H1 (cell line): ENCODE results near the gene RESP18. TPM values are rescaled to one million over a fixed set of nuclear protein-coding genes. Genes with fewer than 3 reads are reported as not detected.

Source experiments
- BACH1 ChIP-seq: IDR thresholded peaks from 2 replicates; pipeline ENCODE4 v1.6.1; 2012; ENCODE audit warnings: low read length, improper control_type of control experiment
- CEBPB ChIP-seq: IDR thresholded peaks from 2 replicates; pipeline ENCODE4 v1.6.1; 2012; ENCODE audit warnings: low read depth, low read length
- CHD1 ChIP-seq: IDR thresholded peaks from 2 replicates; pipeline ENCODE4 v1.6.1; 2012; ENCODE audit warnings: low read depth, low read length, improper control_type of control experiment
- CHD2 ChIP-seq: IDR thresholded peaks from 2 replicates; pipeline ENCODE4 v1.6.1; 2012; ENCODE audit warnings: low read length, improper control_type of control experiment
- CTBP2 ChIP-seq: IDR thresholded peaks from 2 replicates; pipeline ENCODE4 v1.7.0; 2011; ENCODE audit warnings: borderline replicate concordance, mild to moderate bottlenecking, moderate library complexity, mixed read lengths, low read length; ENCODE audit not compliant: insufficient read depth, insufficient read length
- CTCF ChIP-seq, 3 experiments: IDR thresholded peaks; 1 replicate in 2 of 3; 2 replicates in 1 of 3; pipeline versions ENCODE4 v1.5.1 to v1.6.1; 2011; ENCODE audit warnings: low read length in 3 of 3, mild to moderate bottlenecking in 3 of 3, inconsistent platforms in 2 of 3, low read depth in 1 of 3, moderate library complexity in 1 of 3; ENCODE audit not compliant: insufficient read depth in 1 of 3; ENCODE audit errors: control extremely low read depth in 1 of 3
- GABPA ChIP-seq: IDR thresholded peaks from 2 replicates; pipeline ENCODE4 v1.6.1; 2011; ENCODE audit warnings: mild to moderate bottlenecking, low read length, moderate library complexity, borderline replicate concordance; ENCODE audit not compliant: insufficient read depth
- HDAC2 ChIP-seq, 2 experiments: fragments of 300-600 bp in 1 of 2; sonication (generic) in 1 of 2; IDR thresholded peaks; 2 replicates each; pipeline ENCODE4 v1.6.1; 2011 to 2012; ENCODE audit warnings: low read depth in 2 of 2, low read length in 2 of 2, mild to moderate bottlenecking in 2 of 2, moderate library complexity in 2 of 2, borderline replicate concordance in 1 of 2, inconsistent platforms in 1 of 2
- JUND ChIP-seq: IDR thresholded peaks from 2 replicates; pipeline ENCODE4 v1.6.1; 2011; ENCODE audit warnings: mild to moderate bottlenecking, improper control_type of control experiment, low read length
- KDM1A ChIP-seq: fragments of 200-600, 300-600 bp; sonication (generic); IDR thresholded peaks from 2 replicates; pipeline ENCODE4 v1.7.1; 2016; ENCODE audit warnings: mild to moderate bottlenecking, low read length, borderline replicate concordance
- RXRA ChIP-seq: IDR thresholded peaks from 2 replicates; pipeline ENCODE4 v1.6.1; 2011; ENCODE audit warnings: low read depth, mild to moderate bottlenecking, low read length, moderate library complexity; ENCODE audit not compliant: insufficient read depth
- SIN3A ChIP-seq, 2 experiments: IDR thresholded peaks in 1 of 2; conservative IDR thresholded peaks in 1 of 2; 2 replicates each; pipeline ENCODE4 v1.6.1; 2011 to 2012; ENCODE audit warnings: low read length in 2 of 2, improper control_type of control experiment in 1 of 2, low read depth in 1 of 2, mild to moderate bottlenecking in 1 of 2
- SIX5 ChIP-seq: IDR thresholded peaks from 2 replicates; pipeline ENCODE4 v1.6.1; 2011; ENCODE audit warnings: mild to moderate bottlenecking, low read depth, low read length
- SUZ12 ChIP-seq: fragments of 200-600 bp; sonication (generic); IDR thresholded peaks from 2 replicates; pipeline ENCODE4 v1.6.1; 2012; ENCODE audit warnings: mild to moderate bottlenecking, inconsistent platforms, low read length, moderate library complexity, mixed read lengths
- ZNF274 ChIP-seq: IDR thresholded peaks from 2 replicates; pipeline ENCODE4 v1.7.0; 2012; ENCODE audit warnings: low read length, borderline replicate concordance; ENCODE audit errors: extremely low read depth
- polyA plus RNA-seq, 7 experiments: library from polyadenylated mRNA; depleted of rRNA in 3 of 7; stranded (reverse) in 5 of 7; unstranded in 2 of 7; fragments of >200 nt in 5 of 7; fragments of 200-250 nt in 2 of 7; gene quantifications; 1 replicate in 5 of 7; 2 replicates in 1 of 7; 4 replicates in 1 of 7; pipeline versions ENCODE4 v1.2.1 to v1.2.3, GENCODE V29; 2011 to 2013; ENCODE audit warnings: missing spikeins in 2 of 7, mixed read lengths in 2 of 7
- total RNA-seq: library from RNA; stranded (reverse); fragmentation: NEBNext Ultra II Directional; extraction: Animal tissue kit (Norgen Biotek cat#: 25700); gene quantifications from 2 replicates; pipeline ENCODE4 v1.2.1, GENCODE V29; 2021
- TF ChIP-seq, protein P1 (sequence below): IDR thresholded peaks from 2 replicates; pipeline ENCODE4 v1.6.1; 2012; ENCODE audit warnings: inconsistent platforms
- TF ChIP-seq, protein P2 (sequence below): IDR thresholded peaks from 2 replicates; pipeline ENCODE4 v1.6.1; 2012; ENCODE audit warnings: low read length, inconsistent platforms
- TF ChIP-seq, protein P3 (sequence below): IDR thresholded peaks from 2 replicates; pipeline ENCODE4 v1.6.1; 2012; ENCODE audit warnings: inconsistent platforms

RESP18 gene
- total and polyA plus RNA-seq, 2 of the 8 experiments (the other 6 are each of a cell fraction or from before 2014, with no cell fraction given), result not detected

DNA sequence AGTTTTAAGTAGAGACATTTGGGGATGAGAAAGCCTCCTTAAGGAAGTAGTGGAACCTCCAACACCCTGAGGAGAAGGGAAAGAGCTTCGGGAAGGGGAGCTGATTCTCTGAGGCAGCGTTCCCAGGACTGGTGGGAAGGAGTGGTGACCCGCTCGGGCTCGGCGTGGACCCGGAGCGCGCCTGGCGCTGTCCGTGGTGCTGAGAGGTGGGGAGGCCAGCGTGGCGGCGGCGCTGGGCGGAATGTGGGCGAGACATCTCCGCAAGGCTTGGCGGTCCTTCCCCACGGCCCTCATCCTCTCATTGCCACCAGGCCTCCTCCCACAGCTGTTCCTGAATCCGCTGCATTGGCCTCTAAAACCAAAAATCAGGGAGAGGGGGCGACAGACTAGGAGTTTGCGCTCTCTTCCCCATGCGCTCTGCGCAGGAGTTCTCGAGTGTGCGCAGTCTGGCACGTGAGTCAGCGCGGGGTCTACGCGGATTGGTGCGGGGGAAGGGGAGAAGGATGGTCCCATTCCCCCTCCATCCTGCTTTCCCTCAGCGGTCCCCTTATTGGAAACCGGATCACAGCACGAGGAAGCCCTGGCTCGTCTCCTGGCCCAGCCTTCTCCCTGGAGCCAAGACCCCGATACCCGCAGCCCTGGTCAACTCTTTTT lies 857 bp downstream of the RESP18 start (continued):
- TF ChIP-seq CTCF (IDR thresholded peaks at IDR 0.05; ENCODE audit: control extremely low read depth in 1 of 3, insufficient read depth in 1 of 3, low read depth in 1 of 3, low read length in 3 of 3), result no peak
- TF ChIP-seq SUZ12, result 0 out of 2 replicates have a peak, but pooled peaks have one; percentile 25
- TF ChIP-seq, protein P1, sequence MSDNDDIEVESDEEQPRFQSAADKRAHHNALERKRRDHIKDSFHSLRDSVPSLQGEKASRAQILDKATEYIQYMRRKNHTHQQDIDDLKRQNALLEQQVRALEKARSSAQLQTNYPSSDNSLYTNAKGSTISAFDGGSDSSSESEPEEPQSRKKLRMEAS, result peak; percentile 80
- no peak for TF ChIP-seq SIX5
- TF ChIP-seq RXRA, result no peak
- peak; percentile 82 to 84; a peak in 2 of 4 replicates for TF ChIP-seq SIN3A (conservative IDR thresholded peaks at IDR 0.05 in 1 of 2, IDR thresholded peaks at IDR 0.05 in 1 of 2; ENCODE audit: low read depth in 1 of 2, low read length in 2 of 2)
- TF ChIP-seq CHD1, result no peak
- no peak for TF ChIP-seq KDM1A
- peak; percentile 85 for TF ChIP-seq BACH1
- no peak for TF ChIP-seq CHD2
- TF ChIP-seq HDAC2 (IDR thresholded peaks at IDR 0.05; ENCODE audit: borderline replicate concordance in 1 of 2, low read depth in 2 of 2, low read length in 2 of 2), result peak; percentile 83 to 90; a peak in 2 of 4 replicates
- no peak for TF ChIP-seq JUND
- TF ChIP-seq, protein P2, sequence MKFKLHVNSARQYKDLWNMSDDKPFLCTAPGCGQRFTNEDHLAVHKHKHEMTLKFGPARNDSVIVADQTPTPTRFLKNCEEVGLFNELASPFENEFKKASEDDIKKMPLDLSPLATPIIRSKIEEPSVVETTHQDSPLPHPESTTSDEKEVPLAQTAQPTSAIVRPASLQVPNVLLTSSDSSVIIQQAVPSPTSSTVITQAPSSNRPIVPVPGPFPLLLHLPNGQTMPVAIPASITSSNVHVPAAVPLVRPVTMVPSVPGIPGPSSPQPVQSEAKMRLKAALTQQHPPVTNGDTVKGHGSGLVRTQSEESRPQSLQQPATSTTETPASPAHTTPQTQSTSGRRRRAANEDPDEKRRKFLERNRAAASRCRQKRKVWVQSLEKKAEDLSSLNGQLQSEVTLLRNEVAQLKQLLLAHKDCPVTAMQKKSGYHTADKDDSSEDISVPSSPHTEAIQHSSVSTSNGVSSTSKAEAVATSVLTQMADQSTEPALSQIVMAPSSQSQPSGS, result no peak
- TF ChIP-seq CEBPB, result no peak
- TF ChIP-seq, protein P3, sequence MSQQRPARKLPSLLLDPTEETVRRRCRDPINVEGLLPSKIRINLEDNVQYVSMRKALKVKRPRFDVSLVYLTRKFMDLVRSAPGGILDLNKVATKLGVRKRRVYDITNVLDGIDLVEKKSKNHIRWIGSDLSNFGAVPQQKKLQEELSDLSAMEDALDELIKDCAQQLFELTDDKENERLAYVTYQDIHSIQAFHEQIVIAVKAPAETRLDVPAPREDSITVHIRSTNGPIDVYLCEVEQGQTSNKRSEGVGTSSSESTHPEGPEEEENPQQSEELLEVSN, result peak; percentile 75
- no peak for TF ChIP-seq ZNF274
- TF ChIP-seq GABPA, result 0 out of 2 replicates have a peak, but pooled peaks have one; percentile 36
- no peak for TF ChIP-seq CTBP2
